MM.1S (cell line): Measurements from ENCODE around the gene CIZ1.

Source experiments
- EZH2 ChIP-seq: fragments of 300-600 bp; sonication (generic); optimal IDR thresholded peaks from 2 replicates; pipeline ENCODE3; 2017; ENCODE audit warnings: low read depth, mild to moderate bottlenecking, antibody characterized with exemption, low read length, mixed read lengths
- EZH2phosphoT487 ChIP-seq: fragments of 300-600 bp; sonication (generic); IDR thresholded peaks from 2 replicates; pipeline ENCODE4 v1.6.1; 2018; ENCODE audit warnings: antibody characterized with exemption, low read length
- TF ChIP-seq, protein P1 (sequence below): fragments of 300-600 bp; sonication (generic); IDR thresholded peaks from 2 replicates; pipeline ENCODE4 v1.5.1; 2016; ENCODE audit warnings: antibody characterized with exemption, low read length, mixed read lengths

DNA sequence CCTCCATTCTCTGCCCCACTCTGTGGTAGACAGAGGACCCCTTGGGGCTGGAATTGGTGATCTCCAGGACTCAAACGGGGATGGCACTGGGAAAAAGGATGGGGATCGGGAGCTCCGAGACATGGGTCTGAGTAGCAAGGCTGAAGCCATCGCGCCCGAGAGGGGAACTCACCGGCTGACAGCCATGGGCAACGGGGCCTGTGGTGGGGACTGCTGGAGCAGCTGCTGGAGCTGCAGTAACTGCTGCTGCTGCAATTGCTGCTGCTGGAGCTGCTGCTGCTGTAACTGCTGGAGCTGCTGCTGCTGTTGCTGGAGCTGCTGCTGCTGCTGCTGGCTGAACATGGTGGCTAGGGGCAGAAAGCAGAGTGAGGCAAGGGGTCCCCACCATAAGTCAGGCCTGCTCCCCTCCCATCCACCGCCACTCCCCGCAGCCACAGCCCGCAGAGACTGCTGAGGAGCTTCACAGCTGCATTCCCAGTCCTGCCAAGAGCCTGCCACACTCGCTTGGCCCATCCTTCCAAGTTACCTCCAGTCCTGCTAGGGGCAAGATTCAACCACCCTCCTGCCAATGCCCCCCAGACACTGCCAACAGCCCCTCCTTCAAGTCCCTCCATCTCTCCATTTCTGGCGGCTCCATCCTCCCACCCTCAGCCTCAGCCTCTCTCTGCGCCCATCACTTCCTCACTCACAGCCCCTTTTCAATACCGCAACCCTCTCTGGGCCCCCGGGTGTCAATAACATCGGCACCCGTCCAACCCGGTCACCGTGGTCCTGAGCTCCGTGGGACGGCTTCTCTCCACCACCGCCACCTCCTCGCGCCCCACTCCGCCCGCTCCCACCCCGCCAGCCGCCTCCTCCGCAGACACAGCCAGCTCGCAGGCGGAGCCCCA is 611 bp downstream of the CIZ1 start:
- TF ChIP-seq, protein P1, sequence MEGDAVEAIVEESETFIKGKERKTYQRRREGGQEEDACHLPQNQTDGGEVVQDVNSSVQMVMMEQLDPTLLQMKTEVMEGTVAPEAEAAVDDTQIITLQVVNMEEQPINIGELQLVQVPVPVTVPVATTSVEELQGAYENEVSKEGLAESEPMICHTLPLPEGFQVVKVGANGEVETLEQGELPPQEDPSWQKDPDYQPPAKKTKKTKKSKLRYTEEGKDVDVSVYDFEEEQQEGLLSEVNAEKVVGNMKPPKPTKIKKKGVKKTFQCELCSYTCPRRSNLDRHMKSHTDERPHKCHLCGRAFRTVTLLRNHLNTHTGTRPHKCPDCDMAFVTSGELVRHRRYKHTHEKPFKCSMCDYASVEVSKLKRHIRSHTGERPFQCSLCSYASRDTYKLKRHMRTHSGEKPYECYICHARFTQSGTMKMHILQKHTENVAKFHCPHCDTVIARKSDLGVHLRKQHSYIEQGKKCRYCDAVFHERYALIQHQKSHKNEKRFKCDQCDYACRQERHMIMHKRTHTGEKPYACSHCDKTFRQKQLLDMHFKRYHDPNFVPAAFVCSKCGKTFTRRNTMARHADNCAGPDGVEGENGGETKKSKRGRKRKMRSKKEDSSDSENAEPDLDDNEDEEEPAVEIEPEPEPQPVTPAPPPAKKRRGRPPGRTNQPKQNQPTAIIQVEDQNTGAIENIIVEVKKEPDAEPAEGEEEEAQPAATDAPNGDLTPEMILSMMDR, result no peak
- TF ChIP-seq EZH2 (no peak), EZH2phosphoT487 (no peak)
